K562 (cell line): ENCODE data around the gene ITGAE. TPM values are rescaled to one million over a fixed set of nuclear protein-coding genes. Genes with fewer than 3 reads are reported as not detected.

Source experiments
- ATAC-seq: fragments of 200-7000 bp; cut with Tn5 transposase; 3 replicates; pipeline ENCODE4 v1.9.1; 2020; ENCODE audit warnings: moderate library complexity
- BruUV-seq: library from RNA; stranded (reverse); fragments of 400-500 nt; replicated peaks from 2 replicates; lab custom pipeline; 2021; lab: Mats Ljungman, UMichigan
- CTCF ChIA-PET: fragments of 300-600 bp; formaldehyde crosslinking; extraction: SDS; loops from one replicate; lab custom pipeline; 2021; ENCODE audit warnings: low intra/inter-chr PET ratio; lab: Yijun Ruan, JAX
- POLR2A ChIA-PET: fragments of 300-600, 350-650 bp; sonication (Branson Sonifier 250); formaldehyde crosslinking; extraction: SDS; loops from one replicate; lab custom pipeline; 2021; ENCODE audit warnings: antibody characterized with exemption, inconsistent platforms; lab: Yijun Ruan, JAX
- DNase-seq, 4 experiments: peaks; one replicate each; pipeline versions ENCODE4 v3.0.0 to v3.0.0-alpha.2; 2011 to 2018; ENCODE audit warnings: low spot score in 3 of 4, mixed read lengths in 3 of 4; ENCODE audit errors: extremely low read depth in 1 of 4
- FAIRE-seq: peaks from 2 replicates; lab custom pipeline; 2011; peaks lifted over from hg19 to GRCh38; lab: Jason Lieb, UNC
- H2AFZ ChIP-seq: 2 replicates; pipeline ENCODE4 v1.6.0; 2011; ENCODE audit warnings: low read depth, low read length, control low read depth, inconsistent platforms
- H3K27ac ChIP-seq: fragments of 200-600 bp; 3 replicates; pipeline ENCODE4 v1.8.0; 2011; ENCODE audit warnings: low read depth, mild to moderate bottlenecking, control low read depth, inconsistent platforms, low read length, moderate library complexity, mixed read lengths; ENCODE audit errors: extremely low read depth
- H3K27me3 ChIP-seq, 2 experiments: fragments of 300-600 bp in 1 of 2; 2 replicates in 1 of 2; 3 replicates in 1 of 2; pipeline versions ENCODE4 v1.6.0 to v1.8.0; 2011; ENCODE audit warnings: inconsistent platforms in 2 of 2, low read length in 2 of 2, mild to moderate bottlenecking in 1 of 2, mixed read lengths in 1 of 2, moderate library complexity in 1 of 2; ENCODE audit not compliant: control insufficient read depth in 2 of 2, insufficient read depth in 2 of 2
- H3K36me3 ChIP-seq: fragments of 300-600 bp; 3 replicates; pipeline ENCODE4 v1.8.0; 2011; ENCODE audit warnings: mild to moderate bottlenecking, low read length, inconsistent platforms; ENCODE audit not compliant: control insufficient read depth, insufficient read depth
- H3K4me1 ChIP-seq, 2 experiments: fragments of 200-600 bp in 1 of 2; replicated peaks in 1 of 2; 2 replicates in 1 of 2; 3 replicates in 1 of 2; pipeline versions ENCODE4 v1.5.1 to v1.8.0; 2011; ENCODE audit warnings: inconsistent platforms in 2 of 2, low read length in 2 of 2, mild to moderate bottlenecking in 1 of 2, mixed read lengths in 1 of 2, moderate library complexity in 1 of 2; ENCODE audit not compliant: control insufficient read depth in 2 of 2, insufficient read depth in 2 of 2
- H3K4me2 ChIP-seq: 2 replicates; pipeline ENCODE4 v1.6.1; 2011; ENCODE audit warnings: low read length, control low read depth, inconsistent platforms, mixed read lengths; ENCODE audit not compliant: insufficient read depth
- H3K4me3 ChIP-seq: fragments of 200-600 bp; sonication (generic), shearing (Covaris generic); 2 replicates; pipeline ENCODE4 v1.5.1; 2016; ENCODE audit warnings: control low read depth, inconsistent platforms
- H3K79me2 ChIP-seq: fragments of 200-600 bp; 3 replicates; pipeline ENCODE4 v1.8.0; 2011; ENCODE audit warnings: low read length, inconsistent platforms; ENCODE audit not compliant: control insufficient read depth, insufficient read depth
- H3K9ac ChIP-seq, 2 experiments: 2 replicates each; pipeline versions ENCODE4 v1.6.0 to v1.6.1; 2011; ENCODE audit warnings: low read depth in 2 of 2, low read length in 2 of 2, control low read depth in 1 of 2, inconsistent platforms in 1 of 2, mild to moderate bottlenecking in 1 of 2, mixed read lengths in 1 of 2; ENCODE audit not compliant: insufficient read depth in 1 of 2
- H3K9me1 ChIP-seq: one replicate; pipeline ENCODE4 v1.6.0; 2011; ENCODE audit warnings: inconsistent platforms, mild to moderate bottlenecking, low read length, moderate library complexity; ENCODE audit not compliant: control insufficient read depth, insufficient read depth
- H3K9me3 ChIP-seq: replicated peaks from 2 replicates; pipeline ENCODE4 v1.5.1; 2011; ENCODE audit warnings: low read depth, low read length, inconsistent platforms; ENCODE audit not compliant: control insufficient read depth, insufficient read depth
- H4K20me1 ChIP-seq: replicated peaks from 2 replicates; pipeline ENCODE4 v1.6.1; 2011; ENCODE audit warnings: low read length, inconsistent platforms, mixed read lengths; ENCODE audit not compliant: control insufficient read depth, insufficient read depth
- CTCF ChIP-seq, 3 experiments: IDR thresholded peaks in 2 of 3; conservative IDR thresholded peaks in 1 of 3; 2 replicates each; pipeline ENCODE4 v1.5.1; 2011 to 2012; ENCODE audit warnings: low read length in 3 of 3, mild to moderate bottlenecking in 3 of 3, control low read depth in 2 of 3, improper control_type of control experiment in 1 of 3, inconsistent platforms in 1 of 3, low read depth in 1 of 3, mixed read lengths in 1 of 3, moderate library complexity in 1 of 3; ENCODE audit not compliant: insufficient read depth in 2 of 3
- GTF2B ChIP-seq: IDR thresholded peaks from 2 replicates; pipeline ENCODE4 v1.6.1; 2011; ENCODE audit not compliant: insufficient read length; ENCODE audit errors: extremely low read depth
- RAD21 ChIP-seq, 2 experiments: fragments of 250-450 bp in 1 of 2; fragments of 450-650 bp in 1 of 2; sonication (Bioruptor Pico) in 1 of 2; formaldehyde crosslinking in 1 of 2; IDR thresholded peaks in 1 of 2; conservative IDR thresholded peaks in 1 of 2; 2 replicates each; pipeline versions ENCODE4 v1.4.0 to v1.8.0; 2020 to 2022; ENCODE audit warnings: mild to moderate bottlenecking in 2 of 2, moderate library complexity in 1 of 2
- ZFP1 ChIP-seq: fragments of 450-650 bp; formaldehyde crosslinking; IDR thresholded peaks from 2 replicates; pipeline ENCODE4 v1.4.0; 2020; ENCODE audit warnings: mild to moderate bottlenecking, mixed read lengths
- ZNF121 ChIP-seq: sonication (generic); formaldehyde crosslinking; conservative IDR thresholded peaks from 2 replicates; pipeline ENCODE4 v1.8.0; 2022; ENCODE audit warnings: missing genetic modification reagents
- WGBS: fragments of 100-300 bp; shearing (Covaris generic); methylation state at CpG from one replicate; pipeline ENCODE4 v1.1.6; 2016; ENCODE audit warnings: low coverage, mixed read lengths; ENCODE audit not compliant: insufficient coverage; ENCODE audit errors: missing lambda C conversion rate; 5-methylcytosine and 5-hydroxymethylcytosine counted together
- in situ Hi-C: fragments of 300-500 bp; cut with MboI; formaldehyde crosslinking; loops from 4 replicates; pipeline ENCODE4 v1.15.0; 2018; ENCODE audit warnings: inconsistent platforms, mixed read lengths
- intact Hi-C: fragments of 100-400 bp; cut with micrococcal nuclease; formaldehyde crosslinking; loops from 2 replicates; pipeline ENCODE4 v1.14.2; 2022
- polyA plus RNA-seq, 8 experiments: library from polyadenylated mRNA; depleted of rRNA in 4 of 8; stranded (reverse) in 5 of 8; unstranded in 3 of 8; fragments of >200 nt; fragmentation: Nextera tagmentation in 2 of 8; fragmentation: Illumina TruSeq in 1 of 8; extraction: Ambion mirVana in 2 of 8; extraction: Trizol in 1 of 8; gene quantifications; 2 replicates each; pipeline versions ENCODE4 v1.2.1 to v1.2.3, GENCODE V29; 2011 to 2014; ENCODE audit warnings: inconsistent platforms in 1 of 8, missing spikeins in 1 of 8
- total RNA-seq, 7 experiments: library from RNA; depleted of rRNA in 6 of 7; stranded (reverse); fragments of >200 nt in 6 of 7; fragmentation: Illumina TruSeq in 2 of 7; extraction: Trizol in 2 of 7; gene quantifications; 2 replicates each; pipeline versions ENCODE4 v1.2.1 to v1.2.3, GENCODE V29; 2011 to 2021; ENCODE audit warnings: low replicate concordance in 1 of 7

ITGAE gene
- total and polyA plus RNA-seq, 9 of the 15 experiments (the other 6 are each of a cell fraction or from before 2014, with no cell fraction given), result 14.8 to 160 (median 27.0) TPM

- peak in 2 of 4 experiments; percentile 37 to 39 for DNase-seq
- in situ Hi-C loops (no loop called here), intact Hi-C loops (loop anchor here (10.0 kb wide), 1 partner anchor 88 kb away; the partner anchor contains the start of gene TRPV1)
- Histone ChIP-seq H3K27ac (no peak overlapping the region), H3K4me2 (no peak overlapping the region), H3K9ac (no peak overlapping the region), H3K4me3 (no peak overlapping the region), H3K79me2 (no peaks in the 10 kb centered on the region), H4K20me1 (no peaks in the 10 kb centered on the region), H3K27me3 (no peaks in the 10 kb centered on the region), H3K36me3 (no peaks in the 10 kb centered on the region), H3K4me1 (peaks cover 0 to 42% of the 10 kb centered on the region in 2 experiments; a peak in 2 of 5 replicates), H3K9me1 (no peaks in the 10 kb centered on the region), H3K9me3 (no peaks in the 10 kb centered on the region), H2AFZ (no peak overlapping the region)
- 7% methylated on average over 7 of the region's 9 CpGs for WGBS
- peak; percentile 11 for FAIRE-seq
- CTCF ChIA-PET, result interaction anchor here (1.1 to 1.7 kb wide), 2 partner anchors 90 to 844 kb away, joined by 3 to 9 read pairs; no protein-coding TSS in a partner anchor
- ATAC-seq, result peak; percentile 64
- POLR2A ChIA-PET, result interaction anchor here (0.6 kb wide), 1 partner anchor 254 kb away, joined by 3 read pairs; no protein-coding TSS in a partner anchor
- BruUV-seq, result no TSS peak
- TF ChIP-seq ZNF121 (CRISPR knock-in tag) (peak; percentile 81), CTCF (IDR thresholded peaks at IDR 0.05 in 2 of 3, conservative IDR thresholded peaks at IDR 0.05 in 1 of 3; ENCODE audit: insufficient read depth in 2 of 3, low read depth in 1 of 3, low read length in 3 of 3) (peak; percentile 44 to 50 (median 45)), ZFP1 (no peak), GTF2B (no peak), RAD21 (CRISPR knock-in tag; conservative IDR thresholded peaks at IDR 0.05 in 1 of 2, IDR thresholded peaks at IDR 0.05 in 1 of 2) (peak in 1 of 2 experiments; percentile 51; a peak in 2 of 4 replicates)
These were observed 108.6 kb downstream of the ITGAE start for GRCh38 chr17:3692346-3692745.
